Activated CD8-positive, alpha-beta memory T cell treated with anti-CD3 and anti-CD28 coated beads for 24 hours (primary cell): ENCODE data around the gene ATP13A4.
"Not testable (repeated sequence)": the region's sequence is repeated elsewhere in the genome, so short reads cannot be mapped to it uniquely, and the experiment has no call there.

ENCODE experiments used
- DNase-seq: peaks from one replicate; pipeline ENCODE4 v3.0.0-alpha.2; 2020

ATP13A4 gene

DNA sequence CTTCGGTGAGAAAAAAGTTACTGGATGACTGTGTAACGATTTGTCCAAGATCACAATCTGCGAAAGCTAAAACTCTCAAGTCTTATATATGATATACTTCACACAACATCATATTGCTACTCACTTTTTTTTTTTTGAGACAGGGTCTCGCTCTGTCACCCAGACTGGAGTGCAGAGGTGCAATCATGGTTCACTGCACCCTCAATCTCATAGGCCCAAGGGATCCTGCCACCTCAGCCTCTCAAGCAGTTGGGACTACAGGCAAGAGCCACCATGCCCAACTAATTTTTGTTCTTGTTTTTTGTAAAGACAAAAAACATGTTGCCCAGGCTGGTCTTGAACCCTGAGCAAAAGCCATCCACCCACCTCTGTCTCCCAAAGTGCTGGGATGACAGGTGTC, 5.4 kb upstream of the ATP13A4 start:
- DNase-seq = no peak

DNA sequence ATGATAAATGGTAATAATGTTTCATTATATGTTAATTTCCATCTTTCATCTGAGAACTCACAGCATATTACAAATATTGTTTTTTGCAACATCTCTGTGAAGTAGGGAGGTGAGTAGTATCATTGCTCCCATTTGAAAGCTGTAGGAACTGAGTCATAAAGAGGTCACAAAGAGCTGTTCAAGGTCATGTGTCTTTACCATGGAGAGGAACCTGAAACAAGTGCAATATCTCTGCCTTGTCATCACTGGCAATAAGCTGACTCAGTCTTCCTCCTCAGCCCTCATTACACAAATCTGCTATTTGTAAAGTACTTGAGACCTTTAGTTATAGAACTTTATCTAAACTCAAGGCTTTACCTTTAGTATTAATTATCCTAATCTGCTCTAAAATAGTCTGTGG, 4.4 kb upstream of the ATP13A4 start:
- DNase-seq = no peak

DNA sequence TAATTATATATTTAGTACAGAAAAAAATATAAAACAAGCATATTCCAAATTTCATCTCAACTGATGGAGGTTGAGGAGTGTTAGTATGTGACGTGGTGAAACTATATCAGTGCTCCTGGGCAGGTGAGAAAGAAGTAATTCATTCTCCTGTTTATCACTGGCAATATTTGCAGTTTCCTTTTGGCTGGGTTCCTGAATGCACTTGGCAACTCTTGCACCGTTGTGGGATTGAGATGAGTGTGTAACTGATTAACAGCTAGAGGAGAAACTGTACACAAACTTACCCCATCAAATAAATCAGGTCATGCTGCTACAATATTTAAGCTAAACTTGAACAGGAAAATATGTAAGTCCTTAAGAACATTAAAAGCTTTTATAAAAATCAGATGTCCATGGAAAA, 2.1 kb upstream of the ATP13A4 start:
- no peak for DNase-seq

DNA sequence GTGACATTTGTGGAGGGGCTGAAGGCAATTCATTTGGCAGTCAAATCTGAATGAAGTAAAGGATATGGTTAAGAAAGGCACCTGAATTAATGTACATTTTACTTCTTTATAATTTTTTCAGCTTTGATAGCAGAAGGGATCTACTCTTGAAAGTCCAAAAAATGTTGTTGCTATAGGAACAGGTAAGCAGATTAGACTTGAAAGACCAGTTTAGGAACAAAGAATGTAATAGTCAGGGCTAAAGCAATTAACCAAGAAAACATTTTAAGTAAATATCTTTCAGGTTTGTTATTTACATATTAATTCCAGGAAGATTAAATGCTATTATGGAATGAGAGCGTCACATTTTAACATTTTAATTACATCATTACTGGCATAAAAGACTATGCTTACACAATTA, 1.1 kb downstream of the ATP13A4 start:
- no peak for DNase-seq

DNA sequence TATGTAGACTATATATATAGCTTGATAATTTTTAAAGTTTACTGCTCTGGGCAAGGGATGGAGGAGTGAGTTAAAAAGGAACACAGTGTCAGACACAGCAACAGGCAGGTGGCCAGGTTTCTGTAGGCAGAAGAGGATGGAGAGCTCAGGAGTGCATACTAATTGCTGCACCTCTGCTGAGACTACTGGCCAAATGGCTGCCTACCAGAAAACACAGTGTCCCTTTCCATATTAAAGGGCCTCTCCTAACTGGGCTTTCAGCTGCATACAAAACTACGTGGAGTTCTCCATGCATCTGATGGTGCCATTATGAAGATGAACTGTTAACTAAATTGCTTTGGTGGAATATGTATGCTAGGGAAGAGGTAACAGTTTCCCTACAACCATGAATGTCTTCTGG, 1.8 kb downstream of the ATP13A4 start:
- DNase-seq = no peak

DNA sequence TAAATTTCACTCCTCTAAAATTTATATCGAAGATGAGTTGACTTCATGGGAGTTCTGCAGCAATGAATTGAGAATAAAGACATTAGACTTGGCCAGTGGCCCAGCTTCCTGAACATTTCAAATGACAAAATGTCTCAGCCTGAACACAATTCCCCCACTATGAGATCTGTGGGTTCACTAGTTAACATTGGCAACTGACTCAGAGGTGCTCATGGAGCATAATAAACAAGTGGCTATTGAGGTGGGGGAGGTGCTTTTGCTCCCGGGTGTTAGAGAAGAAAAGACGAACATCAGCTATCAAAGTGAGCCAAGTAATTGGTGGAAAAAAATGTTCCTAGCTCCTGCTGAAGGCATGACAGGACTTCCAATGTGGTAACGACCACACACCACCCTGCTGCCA, 6.3 kb downstream of the ATP13A4 start:
- no peak for DNase-seq

DNA sequence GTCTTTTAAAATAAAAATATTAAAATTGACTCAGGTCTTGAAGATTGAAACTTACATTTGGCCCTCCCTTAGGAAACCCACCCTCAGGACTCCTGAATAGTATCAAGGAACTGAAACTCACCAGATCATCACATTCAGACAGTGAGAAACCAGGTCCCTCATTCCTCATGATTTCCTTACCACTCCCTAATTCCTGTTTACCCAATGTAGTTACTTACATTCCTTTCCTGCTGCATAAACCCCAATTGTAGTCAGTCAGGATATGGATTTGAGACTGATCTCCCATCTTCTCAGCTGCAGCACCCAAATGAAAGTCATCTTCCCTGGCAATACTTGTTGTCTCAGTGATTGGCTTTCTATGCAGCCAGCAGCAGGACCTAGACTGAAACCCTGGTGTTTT, 8.6 kb downstream of the ATP13A4 start:
- no peak for DNase-seq

DNA sequence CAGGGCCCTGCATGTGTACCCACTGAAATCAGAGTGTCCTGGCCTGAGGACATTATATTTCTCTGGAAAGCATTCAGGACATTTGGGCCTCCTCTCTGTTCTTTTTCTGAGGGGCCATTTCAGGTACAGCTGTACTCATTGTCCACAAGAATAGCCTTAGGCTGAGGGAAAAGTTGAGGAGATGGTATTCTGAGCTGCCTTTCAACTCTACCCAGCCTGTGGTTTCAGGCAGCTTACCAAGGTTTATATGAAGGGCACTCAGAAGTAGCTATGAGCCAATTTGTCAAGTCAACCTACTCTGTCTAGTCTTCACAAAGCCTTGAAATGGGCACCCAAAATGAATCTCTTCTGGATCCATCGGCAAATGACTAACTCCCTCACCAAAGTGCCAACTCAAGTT, 9.4 kb downstream of the ATP13A4 start:
- DNase-seq = no peak

DNA sequence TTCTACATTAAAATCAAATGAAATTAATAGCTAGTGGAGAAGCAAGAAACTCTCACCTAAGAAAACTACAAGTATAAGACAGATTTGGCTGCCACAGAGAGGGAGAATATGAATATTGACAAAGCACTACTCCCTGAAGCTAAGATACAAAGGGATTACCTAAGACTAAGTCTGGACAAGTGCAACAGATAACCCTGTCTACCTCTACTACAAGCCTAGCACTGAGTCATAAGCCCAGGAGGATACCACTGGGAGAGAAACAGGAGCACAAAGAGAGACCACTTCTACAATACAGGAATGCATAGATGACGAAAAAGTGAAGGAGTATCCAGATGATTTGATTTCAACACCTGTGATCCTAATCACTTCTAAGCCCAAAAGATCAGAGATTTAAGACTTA, 10.4 kb downstream of the ATP13A4 start:
- no peak for DNase-seq

DNA sequence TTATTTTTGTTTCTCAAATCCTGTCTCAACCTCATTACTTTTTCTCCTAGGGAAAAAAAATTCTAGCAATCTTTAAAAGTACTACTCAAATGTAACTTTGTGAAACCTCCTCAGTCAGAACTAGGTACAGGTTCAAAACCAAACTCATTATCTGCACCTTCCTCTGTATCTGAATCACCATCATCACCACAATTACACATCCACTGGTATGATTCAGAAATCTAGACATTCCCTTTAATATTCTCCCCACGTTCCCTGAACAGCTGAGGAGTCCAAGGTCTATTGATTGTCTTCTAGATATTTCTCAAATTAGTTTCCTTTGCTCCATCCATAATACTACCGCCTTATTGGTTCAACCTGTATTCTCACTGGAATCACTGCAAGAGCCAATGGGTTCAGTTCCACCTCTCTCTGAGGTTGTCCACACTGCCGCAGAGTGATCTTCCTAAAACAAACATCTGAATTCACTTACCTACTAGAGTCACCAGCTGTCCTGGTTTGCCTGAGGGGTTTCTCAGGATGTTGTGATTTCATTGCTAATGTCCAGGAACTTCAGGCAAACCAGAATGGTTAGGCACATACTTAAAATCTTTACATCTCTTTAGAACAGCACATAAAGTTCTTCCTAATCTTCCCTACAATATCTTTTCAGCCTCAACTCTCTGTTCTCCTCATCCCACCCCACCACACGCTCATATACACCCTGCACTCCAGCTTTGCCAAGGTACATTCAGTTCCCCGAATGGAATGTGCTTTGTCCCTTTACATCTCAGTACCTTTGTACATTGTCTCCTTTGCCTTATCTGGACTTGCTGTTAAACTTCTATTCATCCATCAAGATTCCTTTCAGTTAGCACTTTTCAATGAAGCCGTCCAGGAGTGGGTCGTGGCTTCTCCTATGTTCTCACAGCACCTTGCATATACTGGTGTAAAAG, 24.2 kb downstream of the ATP13A4 start:
- DNase-seq = no peak

DNA sequence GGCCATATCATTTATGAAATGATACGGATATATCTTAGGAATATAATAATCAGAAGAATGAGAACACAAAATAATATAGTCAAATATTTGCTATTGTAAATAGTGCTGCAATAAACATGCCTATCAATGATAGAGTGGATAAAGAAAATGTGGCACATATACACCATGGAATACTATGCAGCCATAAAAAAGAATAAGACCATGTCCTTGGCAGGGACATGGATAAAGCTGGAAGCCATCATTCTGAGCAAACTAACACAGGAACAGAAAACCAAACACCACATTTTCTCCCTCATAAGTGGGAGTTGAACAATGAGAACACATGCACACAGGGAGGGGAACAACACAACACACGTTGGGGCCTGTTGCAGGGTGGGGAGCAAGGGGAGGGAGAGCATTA, 28.6 kb downstream of the ATP13A4 start:
- DNase-seq = not testable (repeated sequence)

DNA sequence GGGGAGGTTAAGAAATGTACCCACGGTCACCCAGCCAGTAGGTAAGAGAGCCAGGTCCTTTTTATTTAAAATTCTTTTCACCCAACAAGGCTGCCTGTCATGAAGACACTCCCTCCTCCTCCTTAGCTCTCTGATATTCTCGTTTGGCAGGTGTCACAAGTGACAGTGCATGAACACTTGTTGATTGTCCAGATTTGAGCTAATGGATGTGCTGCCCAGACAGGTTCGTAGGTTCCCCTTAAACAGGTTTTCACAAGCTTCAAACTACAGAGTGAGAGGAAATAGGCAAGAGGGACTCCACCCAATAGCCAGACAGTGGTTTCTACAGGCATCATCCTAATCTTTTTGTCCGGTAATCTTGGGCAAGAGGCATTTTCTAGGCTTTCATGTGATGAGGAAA, 32.2 kb downstream of the ATP13A4 start:
- DNase-seq = no peak

DNA sequence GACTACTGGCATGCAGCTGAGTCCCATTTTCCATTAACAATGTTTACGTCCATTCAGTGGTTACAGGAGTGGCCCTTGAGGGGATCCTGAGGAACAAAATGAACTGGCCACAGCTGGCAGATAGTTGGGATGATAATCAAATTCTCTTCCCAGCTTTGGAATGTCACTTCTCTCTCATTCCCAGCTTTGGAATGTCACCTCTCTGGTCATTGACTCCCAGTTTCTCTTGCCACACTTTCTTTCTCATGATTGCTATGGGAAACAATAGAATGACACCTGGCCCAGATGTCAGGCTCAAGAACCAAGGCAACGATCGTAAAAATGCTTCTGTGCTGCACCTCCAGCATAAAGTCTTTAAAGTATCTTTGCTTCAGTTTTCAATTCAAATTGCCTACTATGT, 34.0 kb downstream of the ATP13A4 start:
- no peak for DNase-seq

DNA sequence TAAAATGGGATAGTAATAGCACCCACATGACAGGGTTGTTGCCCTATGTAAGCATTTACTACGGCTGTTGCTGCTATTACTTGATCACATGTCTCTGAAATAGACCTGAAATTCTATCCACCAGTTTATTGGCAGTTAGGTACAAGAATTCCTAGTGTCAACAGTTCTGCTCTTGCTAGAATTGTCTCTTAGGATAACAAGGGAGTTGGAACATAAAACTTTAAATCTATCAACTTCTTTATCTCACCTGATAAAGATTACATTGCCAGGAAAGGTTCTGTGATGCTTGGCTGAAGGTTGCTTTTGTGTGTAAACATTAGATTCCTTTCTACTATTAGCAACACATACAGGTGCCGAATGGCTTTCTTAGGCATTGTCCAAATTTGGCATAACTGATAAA, 38.7 kb downstream of the ATP13A4 start:
- DNase-seq = no peak

DNA sequence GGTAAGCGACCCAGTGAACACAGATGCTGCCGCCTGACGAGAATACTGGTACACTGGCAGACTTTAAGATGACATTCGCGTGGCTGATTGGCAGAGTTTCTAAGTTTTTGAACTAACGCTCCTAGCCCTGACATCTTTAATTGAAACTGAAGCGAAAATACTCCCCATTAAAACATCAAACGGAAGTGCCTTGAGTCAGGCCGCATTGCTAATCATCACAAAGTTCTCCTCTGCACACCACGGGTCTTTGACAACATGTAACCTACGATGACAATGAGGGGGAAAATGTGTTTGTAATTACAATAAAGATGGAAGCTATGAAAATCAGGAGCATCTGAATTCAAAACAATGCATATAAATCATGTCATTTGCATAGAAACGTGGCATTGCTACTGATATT, 44.5 kb downstream of the ATP13A4 start:
- DNase-seq = no peak

DNA sequence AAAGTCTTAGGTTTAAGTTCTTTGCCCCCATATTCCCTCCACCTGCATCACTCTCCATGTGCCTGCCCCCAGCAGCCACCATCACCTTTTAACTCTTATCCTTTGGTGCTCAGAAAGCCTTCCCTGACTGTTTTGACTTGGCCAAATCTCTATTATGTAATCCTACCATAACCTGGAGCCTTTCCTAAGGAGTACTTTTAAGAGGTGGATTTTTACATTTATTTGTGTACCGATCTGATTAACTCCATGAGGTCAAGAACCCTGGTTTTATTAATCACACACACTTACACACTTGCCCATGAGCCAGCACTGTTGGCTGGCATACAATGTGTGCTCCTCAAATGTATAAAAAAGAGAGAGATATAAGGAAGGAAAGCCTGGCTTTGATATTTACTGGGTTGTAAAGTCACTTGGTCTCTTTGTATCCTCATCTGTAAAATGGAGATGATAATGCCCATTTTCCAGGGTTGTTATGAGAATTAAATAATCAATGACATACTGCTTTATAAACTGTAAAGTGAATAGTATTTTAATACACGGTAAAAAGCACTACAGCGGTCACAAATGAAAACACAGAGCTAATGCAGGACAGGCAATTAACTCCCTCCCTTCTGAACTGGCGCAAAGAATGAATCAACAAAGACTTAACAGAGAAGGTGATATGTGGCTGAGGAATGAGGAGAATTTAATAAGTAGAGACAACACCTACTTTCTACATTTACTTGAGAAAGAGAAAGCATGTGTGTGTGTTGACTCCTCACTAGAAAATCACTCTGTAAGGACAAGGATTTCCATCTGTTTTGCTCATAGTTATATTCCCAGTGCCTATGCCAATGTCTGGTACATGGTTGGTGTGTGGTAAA, 45.4 kb downstream of the ATP13A4 start:
- DNase-seq = no peak

DNA sequence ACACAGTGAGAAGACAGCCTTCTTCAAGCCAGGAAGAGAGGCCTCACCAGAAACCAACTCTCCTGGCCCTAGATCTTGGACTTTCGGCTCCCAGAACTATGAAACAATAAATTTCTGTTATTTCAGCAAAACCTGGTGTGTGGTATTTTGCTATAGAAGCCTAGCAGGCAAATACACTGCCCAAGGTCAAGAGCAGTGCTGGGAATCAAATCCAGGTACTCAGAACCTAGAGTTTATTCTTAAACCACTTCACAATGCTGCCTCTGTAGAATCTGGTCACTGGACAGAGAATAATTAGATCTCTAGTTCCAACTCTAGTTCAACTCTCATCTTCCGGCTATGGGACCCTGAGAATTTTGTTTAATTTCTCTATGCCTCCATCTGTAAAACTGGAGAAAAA, 46.6 kb downstream of the ATP13A4 start:
- no peak for DNase-seq

DNA sequence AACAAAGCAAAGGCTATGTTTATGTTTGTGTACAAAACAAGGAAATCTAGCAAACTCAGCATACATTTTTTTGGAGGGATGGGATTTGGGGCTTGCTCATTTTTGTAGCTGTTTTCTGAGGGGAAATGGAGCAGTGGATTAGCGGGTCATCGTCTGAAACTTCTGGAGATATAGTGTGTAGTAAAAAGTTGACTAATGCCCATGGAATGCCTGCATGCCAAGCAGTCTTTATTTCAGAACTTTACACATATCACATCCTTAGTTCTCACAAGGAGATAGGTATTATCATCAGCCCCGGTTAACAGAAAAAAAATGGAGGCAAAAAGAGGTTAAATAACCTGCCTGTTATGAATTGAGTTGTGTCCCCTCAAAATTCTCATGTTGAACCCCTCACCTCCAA, 47.1 kb downstream of the ATP13A4 start:
- DNase-seq = no peak

DNA sequence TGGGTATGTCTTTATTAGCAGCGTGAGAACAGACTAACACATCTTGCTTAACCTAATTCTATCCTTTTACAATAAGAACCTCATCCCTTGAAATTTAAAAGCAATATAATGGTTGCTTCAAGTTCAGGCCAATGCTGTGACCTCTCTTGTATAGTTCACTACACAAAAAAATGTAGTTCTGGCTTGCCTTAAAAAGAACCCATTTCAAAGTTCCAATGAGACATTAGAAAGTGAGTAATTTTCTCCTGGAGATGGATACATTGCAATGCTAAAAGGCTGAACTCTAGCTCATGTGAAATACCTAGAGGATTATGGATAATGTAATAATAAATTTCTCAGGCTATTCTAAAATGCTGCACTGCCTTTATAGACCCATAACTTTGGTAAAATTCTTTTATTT, 47.8 kb downstream of the ATP13A4 start:
- no peak for DNase-seq

DNA sequence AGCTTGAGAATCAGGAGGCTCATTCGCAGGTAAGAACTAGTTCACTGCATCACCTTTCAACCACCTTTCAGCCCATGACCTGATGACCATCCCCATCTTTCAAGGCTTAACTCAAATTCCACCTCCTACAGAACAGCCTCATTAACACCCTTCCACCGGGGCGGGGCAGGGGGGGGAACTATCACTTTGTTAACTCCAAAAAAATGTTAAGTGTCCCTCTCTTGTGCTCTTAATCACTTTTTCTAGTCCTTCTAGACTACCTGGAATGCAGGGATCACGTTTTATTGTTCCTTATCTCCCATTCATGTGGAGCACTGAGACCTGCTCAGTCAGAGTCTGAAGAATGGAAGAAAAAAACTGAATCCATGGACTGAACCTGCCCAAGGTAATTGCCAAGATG, 51.8 kb downstream of the ATP13A4 start:
- DNase-seq = no peak

DNA sequence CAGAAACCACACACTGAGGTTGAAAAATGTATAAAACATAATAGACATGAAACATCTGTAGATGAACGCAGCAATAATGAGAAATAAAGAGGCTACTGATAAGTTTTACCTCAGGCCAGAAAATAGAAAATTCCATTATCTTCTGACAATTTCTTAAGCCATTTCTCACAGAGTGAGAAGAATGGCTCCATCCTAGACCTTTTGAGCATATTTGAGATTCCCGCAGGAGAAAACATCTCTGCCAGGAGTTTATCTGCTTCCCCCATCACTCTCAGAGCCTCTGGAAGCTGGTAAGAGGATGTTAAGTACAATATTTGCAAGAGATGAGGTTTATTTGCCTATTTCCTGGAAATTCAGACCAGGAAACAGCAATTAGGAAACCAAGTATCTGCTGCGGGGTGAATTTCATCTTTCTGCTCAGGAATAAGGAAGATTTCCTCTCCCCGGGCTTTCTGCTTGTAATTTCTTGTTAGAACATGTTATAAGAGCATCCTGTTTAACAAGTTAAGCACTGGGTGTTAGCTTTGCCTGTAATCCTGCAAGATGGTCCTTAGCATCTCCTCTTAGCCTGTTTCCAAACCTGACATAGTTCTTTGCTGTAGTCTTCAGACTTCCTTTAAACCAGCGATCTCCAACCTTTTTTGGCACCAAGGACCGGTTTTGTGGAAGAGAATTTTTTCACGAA, 54.8 kb downstream of the ATP13A4 start:
- no peak for DNase-seq

DNA sequence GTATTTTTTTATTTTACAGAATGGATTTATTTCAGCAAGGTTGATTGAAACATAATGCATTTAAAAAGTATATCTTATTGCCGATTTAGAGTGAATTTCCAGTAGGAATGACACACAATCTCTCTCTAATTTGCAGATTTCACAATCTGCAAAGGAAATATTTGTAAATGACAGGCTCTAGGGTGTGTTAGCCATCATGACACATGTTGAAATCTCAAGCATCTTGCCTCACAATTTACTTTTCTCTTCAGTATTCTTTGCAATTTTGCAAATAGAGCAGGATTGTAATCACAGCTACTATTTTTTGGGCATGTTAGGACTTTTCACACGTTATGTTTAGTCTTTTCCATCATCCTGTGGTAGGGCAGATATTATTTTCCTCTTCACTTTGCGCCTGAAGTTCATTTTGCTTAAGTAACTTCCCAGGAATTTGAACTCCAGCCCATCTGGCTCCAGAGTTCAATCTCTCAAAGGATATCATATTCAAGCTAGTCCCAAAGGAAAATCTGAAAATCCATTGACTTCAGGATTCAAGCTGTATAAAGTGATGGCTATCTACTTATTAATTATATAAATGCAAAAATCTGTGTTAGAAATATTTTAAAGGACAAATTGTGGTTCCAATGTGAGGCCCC, 55.4 kb downstream of the ATP13A4 start:
- no peak for DNase-seq

DNA sequence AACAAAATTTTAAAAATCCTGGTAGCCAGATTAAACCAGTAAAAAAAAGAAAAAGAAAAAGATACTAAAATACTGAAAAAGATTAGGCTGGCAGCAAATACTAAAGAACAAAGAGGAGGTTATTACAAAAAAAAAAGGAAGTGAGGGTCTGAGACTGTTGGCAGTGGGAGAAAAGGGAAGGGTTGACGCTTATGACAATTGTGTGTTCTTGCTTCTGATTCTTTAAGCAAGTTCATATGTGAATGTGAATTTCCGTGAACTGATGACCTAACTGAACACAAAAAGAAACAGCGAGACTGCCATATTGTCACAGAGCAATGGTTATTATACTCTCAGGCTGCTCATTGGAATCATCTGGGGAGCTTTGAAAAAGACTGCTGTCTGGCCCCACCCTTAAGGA, 56.5 kb downstream of the ATP13A4 start:
- DNase-seq = no peak
